Embryonic facial prominence (tissue), 1 donor: ENCODE measurements around the gene SDK1.

ENCODE experiments used
- DNase-seq: peaks from one replicate; pipeline ENCODE4 v3.0.0-alpha.2; 2016; ENCODE audit errors: extremely low spot score

Gene SDK1

DNA sequence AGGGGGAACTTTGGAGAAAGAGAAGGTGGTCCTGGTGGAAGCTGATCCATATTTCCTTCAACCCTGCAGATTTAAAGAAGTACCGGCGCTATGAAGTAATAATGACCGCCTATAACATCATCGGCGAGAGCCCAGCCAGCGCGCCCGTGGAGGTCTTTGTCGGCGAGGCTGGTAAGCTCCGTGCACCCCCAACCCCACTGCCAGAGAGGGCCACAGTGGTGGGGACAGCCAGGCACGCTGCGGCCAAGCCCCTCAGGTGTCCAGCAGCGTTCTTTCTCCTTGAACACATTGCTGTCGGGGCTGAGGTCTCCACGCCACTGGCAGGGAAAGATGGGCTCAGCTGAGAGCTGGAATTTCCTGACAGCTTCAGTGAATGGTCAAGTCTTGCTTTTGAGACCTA lies 877.4 kb downstream of the SDK1 start:
- no peak for DNase-seq

DNA sequence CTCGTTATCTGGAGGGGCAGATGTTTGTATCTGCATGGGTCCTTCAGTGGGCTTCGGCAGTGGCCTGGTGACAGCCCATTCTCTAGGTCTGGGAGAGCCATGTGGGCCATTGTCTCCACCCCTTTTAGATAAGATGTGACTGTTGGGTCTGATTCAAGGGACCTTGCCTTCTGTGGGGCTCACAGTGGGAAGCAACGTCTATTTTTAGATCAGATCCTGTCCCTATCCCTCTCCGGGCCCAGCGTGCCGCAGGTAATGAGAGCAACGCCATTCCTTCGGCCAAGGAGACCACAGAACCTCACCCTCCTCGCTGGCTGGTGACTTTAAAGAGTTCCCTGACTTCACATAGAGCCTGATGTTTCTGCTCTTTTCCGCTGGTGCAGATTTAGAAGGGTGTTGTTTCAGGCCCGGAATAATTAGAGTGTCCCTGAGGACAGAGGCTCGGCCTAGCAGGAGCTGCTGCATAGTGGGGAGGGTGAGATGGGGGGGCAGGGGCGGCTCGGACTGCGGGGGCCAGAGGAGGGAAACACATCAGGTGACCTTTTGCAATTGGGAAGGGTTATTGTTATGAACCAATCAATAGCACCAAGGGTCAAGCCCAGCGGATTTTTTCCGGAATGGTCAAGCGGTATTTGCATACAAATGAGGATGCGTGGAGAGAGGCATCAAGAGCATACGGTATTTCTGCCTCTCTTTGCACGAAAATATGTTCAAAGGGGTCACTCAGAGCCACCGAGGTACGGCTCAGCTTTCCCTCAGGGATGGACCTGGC lies 878.0 kb downstream of the SDK1 start:
- DNase-seq = no peak

DNA sequence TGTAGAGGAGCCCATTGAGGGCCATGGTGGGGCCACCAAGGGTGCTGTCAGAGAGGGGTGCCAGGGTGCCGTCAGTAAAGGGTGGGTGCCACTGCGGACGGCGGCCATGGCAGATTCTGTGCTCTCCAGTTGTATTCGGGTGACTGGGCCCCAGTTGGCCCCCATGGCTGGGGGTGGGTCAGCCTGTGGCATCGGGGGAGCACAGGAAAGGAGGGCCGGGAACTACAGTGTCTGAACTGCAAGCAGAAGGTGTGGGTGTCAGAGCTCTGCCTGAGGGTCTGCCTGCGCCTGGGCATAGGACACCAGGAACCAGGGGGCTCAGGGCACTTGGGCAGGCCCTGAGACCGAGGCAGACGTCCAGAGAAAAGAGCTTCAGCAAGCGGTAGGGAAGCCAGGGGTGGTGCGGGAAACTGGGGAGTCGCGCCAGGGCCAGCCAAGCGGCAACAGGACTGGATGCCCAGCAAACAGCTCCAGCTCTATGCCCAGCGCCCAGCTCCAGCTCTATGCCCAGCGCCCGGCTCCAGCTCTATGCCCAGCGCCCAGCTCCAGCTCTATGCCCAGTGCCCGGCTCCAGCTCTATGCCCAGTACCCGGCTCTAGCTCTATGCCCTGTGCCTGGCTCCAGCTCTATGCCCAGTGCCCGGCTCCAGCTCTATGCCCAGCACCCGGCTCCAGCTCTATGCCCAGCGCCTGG lies 878.8 kb downstream of the SDK1 start:
- no peak for DNase-seq

GRCh38 chr7:4181446-4181845 lies 880.4 kb downstream of the SDK1 start:
- no peak for DNase-seq

- DNase-seq = no peak
Observed at GRCh38 chr7:4182605-4183300, 881.7 kb downstream of the SDK1 start.

- no peak for DNase-seq
Observed at GRCh38 chr7:4184653-4185052, 883.6 kb downstream of the SDK1 start.

DNA sequence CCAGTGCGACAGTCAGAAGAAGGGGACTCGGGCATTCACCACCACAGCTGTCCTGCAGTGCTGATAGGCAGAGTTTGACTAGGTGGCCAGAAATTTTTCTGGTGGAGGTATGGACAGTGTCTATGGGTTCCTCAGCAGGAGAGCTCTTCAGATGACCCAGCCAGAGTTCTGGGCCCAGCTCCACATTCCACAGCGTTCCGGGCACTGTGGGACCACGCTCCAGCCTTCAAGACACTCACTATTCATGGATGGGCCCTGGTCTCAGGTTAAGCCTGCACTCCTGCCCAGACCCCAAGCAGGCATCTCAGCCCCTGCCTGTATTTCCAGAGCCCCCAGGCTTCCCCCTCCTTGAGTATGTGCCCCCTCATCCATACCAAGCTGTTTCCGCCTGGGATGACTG lies 884.1 kb downstream of the SDK1 start:
- no peak for DNase-seq

DNA sequence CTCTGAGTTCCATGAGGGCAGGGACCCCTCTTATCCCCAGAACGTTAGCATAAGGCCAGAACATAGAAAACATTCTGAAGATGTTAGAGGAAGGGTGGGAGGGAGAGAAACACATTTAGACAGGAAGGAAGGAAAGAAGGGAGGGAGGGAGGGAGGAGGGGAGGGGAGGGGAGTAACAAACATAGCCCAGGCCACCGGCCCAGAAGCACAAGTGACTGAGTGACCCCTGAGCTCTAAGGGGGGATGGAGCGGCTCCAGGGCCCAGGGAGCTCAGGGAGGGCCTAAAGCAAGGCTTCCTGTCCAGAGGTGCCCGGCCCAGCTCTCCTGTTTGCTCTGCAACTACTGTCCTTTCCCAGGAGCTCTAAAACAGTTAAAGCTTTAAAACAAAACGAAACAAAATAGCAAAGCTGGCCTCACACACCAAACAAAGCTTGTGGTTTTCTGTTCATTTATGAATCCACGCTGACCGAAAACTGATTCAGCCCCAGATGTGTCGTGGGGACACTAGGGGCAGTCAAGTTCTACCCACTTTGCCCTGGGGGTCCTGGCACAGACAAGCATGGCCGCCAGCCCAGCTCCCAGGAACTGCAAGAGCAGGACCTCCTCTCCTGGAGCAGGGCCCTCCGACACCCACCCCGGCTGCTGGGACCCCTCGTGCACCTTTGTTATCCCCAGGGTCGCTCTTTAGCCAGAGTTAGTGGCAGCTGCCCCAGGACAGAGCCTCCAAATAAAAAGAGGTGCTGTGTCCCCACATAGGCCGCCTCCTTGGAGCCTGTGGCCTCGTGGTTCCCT lies 884.9 kb downstream of the SDK1 start:
- DNase-seq = no peak

DNA sequence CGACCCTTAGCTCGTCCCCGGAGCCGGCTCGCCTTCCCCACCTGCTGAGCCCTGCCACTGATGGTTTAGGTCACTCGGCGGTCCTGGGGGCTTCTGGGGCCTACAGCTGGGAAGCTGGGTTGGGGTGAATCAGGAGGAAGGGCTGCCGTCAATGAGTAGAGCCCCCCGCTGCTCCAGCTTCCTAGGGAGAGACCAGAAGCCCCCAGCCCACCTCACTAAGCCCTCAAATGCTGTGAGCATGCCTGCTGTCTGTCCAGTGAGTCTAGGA lies 885.4 kb downstream of the SDK1 start:
- DNase-seq = no peak

GRCh38 chr7:4188651-4189050 lies 887.6 kb downstream of the SDK1 start:
- no peak for DNase-seq

DNA sequence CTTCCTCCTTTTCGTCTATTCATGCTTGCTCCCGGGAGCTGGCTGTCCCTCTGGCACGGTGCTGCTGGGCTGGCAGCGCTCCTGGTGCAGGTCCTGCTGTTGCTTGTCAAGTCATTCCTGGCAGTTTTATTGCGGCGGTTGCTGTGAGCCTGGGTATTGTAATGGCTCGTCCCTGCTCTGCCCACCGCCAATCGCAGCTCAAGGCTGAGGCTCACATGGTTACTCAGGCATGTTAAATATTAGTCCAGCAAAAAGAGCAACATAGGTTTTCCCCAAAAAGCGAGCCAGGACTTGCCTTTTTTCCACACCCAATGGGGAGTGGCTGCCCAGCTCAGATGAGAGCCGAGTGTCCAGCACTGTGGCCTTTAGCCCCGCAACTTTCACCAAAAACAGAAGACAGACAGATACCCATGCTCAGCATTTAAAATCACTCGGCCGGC lies 888.1 kb downstream of the SDK1 start:
- no peak for DNase-seq

DNA sequence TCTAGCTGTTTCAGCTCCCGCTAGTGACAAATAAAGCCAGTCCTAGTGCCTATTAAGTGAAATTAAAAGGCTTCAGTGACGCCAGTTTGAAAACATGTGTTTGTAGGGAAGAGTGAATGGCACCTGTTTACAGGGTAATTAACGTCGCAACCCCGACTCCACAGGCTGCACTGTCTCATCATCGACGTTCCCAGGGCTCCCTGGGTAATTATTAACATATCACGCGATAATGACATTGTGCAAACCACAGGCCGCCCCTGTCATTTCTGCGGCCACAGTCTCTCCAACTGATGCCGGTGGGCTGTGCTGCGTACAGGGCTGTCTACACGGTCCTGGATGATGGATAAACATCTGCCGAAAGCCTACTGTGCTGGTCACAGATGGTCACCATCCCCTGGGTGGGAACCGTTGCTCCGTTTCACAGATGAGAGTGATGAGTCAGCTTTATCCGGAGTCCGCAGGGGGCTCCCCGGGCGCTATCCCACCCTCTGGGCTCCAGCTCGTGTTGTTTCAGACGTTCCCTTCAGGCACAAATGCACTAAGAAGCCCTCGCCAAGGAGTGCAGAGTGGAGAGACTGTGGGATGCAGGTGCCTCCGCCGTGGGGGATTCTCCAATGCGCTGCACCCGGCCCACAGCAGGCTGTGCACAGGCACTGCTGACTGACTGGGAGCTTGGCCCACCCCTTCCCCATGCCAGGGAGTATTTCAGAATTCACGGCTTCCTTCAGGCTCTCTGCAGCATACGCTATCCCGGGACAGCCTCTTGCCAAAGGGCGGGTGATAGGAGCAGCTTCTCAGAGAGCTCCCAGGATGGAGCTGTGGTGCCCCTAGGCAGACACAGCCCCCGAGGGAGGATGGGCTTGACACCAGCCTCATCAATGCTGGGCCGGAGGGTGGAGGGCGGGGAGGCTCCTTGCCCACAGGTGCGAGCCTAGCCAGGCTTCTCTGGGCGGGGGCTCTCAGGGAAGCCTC lies 889.2 kb downstream of the SDK1 start:
- no peak for DNase-seq

DNA sequence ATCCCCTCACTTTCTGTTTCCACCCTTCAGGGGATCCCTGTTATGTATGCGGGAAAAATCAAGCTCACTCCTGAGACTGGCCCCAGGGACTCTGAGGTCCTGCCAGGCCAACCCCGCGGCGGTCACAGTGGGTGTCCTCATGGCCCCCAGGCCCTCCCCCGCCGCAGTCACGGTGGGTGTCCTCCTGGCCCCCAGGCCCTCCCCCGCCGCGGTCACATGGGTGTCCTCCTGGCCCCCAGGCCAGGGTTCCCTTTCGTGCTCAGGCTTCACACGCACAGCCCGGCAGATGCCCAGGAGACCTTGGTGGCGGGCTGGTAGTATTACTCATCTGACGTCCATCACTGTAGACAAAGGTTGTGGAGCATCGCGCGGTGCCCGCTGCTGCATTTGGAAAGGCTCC lies 890.0 kb downstream of the SDK1 start:
- no peak for DNase-seq

DNA sequence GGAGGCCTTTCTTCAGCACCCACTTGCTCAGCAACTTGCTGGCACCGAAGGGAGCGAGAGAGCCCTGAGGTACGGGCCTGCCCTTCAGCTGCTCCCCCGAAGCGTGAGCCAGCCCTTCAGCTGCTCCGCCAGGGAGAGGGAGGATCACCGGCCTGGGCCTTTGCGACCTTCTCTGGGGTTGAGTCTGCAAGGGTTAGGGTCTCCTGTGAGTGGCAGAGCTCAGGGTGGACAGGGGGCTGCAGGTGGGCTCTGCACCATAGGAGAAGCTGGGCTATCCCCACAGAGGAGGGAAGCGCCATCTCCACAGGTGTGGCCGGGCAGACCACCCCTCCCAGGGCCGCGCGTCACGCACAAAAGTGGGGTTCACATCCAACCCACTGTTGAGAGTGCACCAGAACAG lies 890.5 kb downstream of the SDK1 start:
- no peak for DNase-seq

DNA sequence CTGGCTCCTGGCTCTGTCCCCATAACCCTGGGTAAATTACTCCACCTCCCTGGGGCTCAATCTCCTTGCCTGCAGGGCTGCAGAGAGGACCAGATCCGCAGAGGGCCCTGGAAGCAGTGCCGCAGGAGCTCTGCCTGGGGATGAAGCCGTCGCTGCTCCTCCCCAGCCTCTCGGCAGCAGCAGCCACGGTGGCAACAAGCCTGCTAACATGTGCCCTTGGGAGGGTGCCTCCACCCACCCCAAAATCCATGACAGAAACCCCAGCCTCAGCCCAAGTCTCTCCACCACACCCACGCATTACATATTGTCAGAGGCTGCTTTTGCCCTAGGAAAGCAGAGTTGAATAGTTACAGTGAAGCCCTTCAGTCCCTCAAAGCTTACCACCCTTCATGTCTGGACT lies 894.6 kb downstream of the SDK1 start:
- no peak for DNase-seq

GRCh38 chr7:4196121-4196819 lies 895.2 kb downstream of the SDK1 start:
- no peak for DNase-seq

DNA sequence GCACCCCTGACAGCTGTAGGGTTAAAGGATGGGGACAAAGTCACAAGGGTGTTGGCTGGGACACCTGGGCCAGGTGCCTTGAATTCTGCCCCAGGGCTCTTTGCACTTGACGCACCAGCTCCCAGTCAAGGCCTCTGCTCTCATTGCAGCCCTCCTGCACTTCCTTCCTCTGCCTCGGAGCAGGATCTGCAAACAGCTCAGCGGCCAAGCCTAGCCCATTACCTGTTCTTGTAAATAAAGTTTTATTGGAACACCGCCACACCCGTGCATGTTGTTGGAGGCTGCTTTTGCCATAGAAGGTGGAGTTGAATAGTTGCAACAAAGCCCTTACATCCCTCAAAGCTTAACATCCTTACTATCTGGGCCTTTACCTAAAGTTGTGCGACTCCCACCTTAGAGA lies 897.2 kb downstream of the SDK1 start:
- DNase-seq = no peak

- DNase-seq = no peak
Observed at GRCh38 chr7:4200546-4201094, 899.6 kb downstream of the SDK1 start.

DNA sequence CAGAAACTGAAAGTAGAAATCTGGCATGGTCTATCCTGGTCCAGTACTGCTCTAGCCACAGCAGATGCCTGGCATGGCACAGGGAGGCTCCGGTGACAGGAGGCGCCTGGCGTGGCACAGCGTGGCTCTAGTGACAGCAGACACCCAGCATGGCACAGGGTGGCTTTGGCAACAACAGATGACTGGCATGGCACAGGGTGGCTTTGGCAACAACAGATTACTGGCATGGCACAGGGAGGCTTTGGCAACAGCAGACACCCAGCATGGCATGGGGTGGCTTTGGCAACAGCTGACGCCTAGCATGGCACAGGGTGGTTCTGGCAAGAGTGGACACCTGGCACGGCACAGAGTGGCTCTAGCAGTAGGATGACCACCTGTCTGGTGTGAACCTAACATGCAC lies 900.5 kb downstream of the SDK1 start:
- DNase-seq = no peak

- no peak for DNase-seq
Observed at GRCh38 chr7:4202154-4202736, 901.2 kb downstream of the SDK1 start.
